CMK (cell line): ENCODE data around the gene FAM124A.

Experiments used
- DNase-seq: peaks from one replicate; pipeline ENCODE4 v3.0.0-alpha.2; 2010; ENCODE audit warnings: low read depth

Gene FAM124A

GRCh38 chr13:51221108-51221507 is 1.1 kb upstream of the FAM124A start:
- DNase-seq = no peak

GRCh38 chr13:51221674-51222036 is 543 bp upstream of the FAM124A start:
- DNase-seq = no peak

- no peak for DNase-seq
Measured at GRCh38 chr13:51222686-51223559, 725 bp downstream of the FAM124A start.

- no peak for DNase-seq
Measured at GRCh38 chr13:51223560-51224270, 1.5 kb downstream of the FAM124A start.

GRCh38 chr13:51225029-51225428 is 2.8 kb downstream of the FAM124A start:
- no peak for DNase-seq

- no peak for DNase-seq
Measured at GRCh38 chr13:51227404-51227803, 5.2 kb downstream of the FAM124A start.

- no peak for DNase-seq
Measured at GRCh38 chr13:51229101-51229719, 7.0 kb downstream of the FAM124A start.

GRCh38 chr13:51229731-51230130 is 7.5 kb downstream of the FAM124A start:
- DNase-seq = no peak

GRCh38 chr13:51230477-51231105 is 8.4 kb downstream of the FAM124A start:
- no peak for DNase-seq

GRCh38 chr13:51231456-51231855 is 9.3 kb downstream of the FAM124A start:
- no peak for DNase-seq

- DNase-seq = no peak
Measured at GRCh38 chr13:51232328-51232727, 10.1 kb downstream of the FAM124A start.

- DNase-seq = no peak
Measured at GRCh38 chr13:51233117-51233826, 11.1 kb downstream of the FAM124A start.

- no peak for DNase-seq
Measured at GRCh38 chr13:51234676-51235075, 12.5 kb downstream of the FAM124A start.

GRCh38 chr13:51235186-51235585 is 13.0 kb downstream of the FAM124A start:
- no peak for DNase-seq

- no peak for DNase-seq
Measured at GRCh38 chr13:51235756-51236490, 13.7 kb downstream of the FAM124A start.

- no peak for DNase-seq
Measured at GRCh38 chr13:51236491-51236792, 14.2 kb downstream of the FAM124A start.

- no peak for DNase-seq
Measured at GRCh38 chr13:51237386-51237785, 15.2 kb downstream of the FAM124A start.

GRCh38 chr13:51237887-51238286 is 15.7 kb downstream of the FAM124A start:
- no peak for DNase-seq

GRCh38 chr13:51240178-51240577 is 18.0 kb downstream of the FAM124A start:
- DNase-seq = no peak

GRCh38 chr13:51240958-51241357 is 18.8 kb downstream of the FAM124A start:
- no peak for DNase-seq

GRCh38 chr13:51241720-51242119 is 19.5 kb downstream of the FAM124A start:
- no peak for DNase-seq
